SKM-1 treated with dmso at 0.1 percent for 144 hours (cell line): ENCODE measurements around the gene LPIN3.
A peak's percentile ranks its signal among the peaks of the same experiment; 100 is the strongest.

Experiments used
- DNase-seq: peaks from one replicate; lab custom pipeline; 2025; ENCODE audit not compliant: unreplicated experiment; lab: John Stamatoyannopoulos, UW

The LPIN3 gene

DNA sequence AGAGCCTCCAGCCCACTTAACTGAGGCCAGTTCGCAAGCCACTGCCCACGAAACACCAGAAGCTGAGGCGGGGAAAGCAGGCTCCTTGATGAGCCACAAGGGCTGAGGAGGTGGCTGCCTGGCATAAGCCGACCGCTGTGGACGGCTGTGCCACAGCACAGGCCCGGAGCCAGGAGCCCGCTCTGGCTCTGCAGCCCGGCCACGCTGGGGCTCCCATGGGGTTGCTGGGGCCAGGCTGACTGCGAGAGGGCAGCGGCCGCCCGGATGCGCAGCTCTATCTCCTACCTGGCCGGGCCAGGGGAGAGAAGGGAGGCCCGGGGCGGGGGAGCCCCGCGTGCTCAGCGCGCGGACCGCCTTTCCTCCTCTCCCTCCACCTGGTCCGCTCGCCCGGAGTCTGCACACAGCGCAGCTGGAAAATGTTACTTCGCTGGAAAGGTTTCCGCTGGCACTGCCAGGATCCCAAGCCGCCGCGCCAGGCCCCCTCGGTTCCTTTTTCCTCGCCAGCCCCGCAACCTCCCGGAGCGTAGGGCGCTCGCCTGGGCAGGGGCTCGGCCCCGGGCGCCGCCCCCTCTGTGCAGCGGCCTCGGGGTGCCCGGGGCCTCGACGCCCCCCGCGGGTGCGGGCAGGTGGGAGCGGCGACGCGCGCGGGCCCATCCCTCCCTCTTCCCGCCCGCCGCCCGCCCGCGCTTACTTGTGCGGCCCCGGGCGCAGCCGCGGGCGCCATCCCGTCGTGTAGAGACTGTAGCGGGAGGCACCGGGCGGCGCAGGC lies 25.3 kb downstream of the LPIN3 start:
- DNase-seq: no peak

DNA sequence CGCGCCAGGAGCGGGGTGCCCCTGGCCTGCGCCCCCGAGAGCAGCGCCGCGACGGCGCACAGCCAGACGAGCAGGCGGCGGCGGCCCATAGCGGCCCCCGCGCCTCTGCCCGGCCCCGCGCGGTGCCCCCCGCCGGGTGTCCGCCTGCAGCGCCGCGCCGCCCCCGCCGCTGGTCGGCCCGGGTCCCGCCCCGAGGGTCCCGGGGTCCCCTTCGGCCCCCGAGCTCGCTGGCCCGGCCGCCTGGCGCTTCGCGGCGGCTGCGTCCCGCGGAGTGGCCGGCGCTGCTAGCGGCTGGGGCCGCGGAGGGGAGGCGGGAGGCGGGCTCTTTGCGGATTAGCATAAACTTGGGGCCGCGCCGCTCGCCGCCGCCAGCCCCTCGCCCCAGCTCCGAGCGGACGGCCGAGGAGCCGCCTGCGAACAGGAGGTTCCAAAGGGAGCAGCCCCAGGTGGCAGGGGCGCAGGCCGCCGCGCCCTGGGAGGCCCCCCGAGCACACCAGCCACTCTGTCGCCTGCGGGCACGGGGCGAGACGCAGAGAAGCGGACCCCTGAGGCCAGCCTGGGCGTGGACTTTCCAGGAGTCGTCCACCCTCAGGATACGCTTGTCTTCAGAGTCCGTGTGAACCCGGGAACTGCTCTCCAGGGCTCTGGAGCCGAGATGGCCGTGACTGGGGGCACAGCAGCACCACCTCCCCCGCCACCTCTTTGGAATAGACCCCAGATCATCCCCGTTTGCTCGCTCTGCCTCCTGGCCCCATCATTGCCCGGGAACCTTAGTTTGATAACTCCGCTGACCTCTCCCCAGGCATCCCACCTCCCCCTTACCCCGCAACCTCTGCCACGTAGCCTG lies 26.1 kb downstream of the LPIN3 start, which contains the start of gene EMILIN3:
Gene EMILIN3, minus strand, starts transcription at position 273 of the 847 bp plus-strand sequence. Its CDS starts 184 bp downstream, at position 89.
- no peak for DNase-seq

DNA sequence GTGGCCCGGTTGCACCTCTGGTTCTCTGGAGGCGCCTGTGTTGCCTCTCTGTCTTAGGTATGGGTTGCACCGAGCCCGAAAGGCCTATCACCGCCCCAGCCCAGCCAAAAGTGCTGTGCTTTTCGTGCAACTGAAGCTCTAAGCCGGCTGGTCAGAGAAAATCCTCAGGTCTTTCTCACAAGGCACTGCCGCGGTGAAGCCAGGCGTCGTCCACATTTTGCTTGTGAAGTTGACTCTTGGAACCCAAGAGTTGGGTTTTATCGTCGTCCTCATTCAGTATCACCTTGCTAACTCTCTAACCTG lies 26.7 kb downstream of the LPIN3 start:
- no peak for DNase-seq

DNA sequence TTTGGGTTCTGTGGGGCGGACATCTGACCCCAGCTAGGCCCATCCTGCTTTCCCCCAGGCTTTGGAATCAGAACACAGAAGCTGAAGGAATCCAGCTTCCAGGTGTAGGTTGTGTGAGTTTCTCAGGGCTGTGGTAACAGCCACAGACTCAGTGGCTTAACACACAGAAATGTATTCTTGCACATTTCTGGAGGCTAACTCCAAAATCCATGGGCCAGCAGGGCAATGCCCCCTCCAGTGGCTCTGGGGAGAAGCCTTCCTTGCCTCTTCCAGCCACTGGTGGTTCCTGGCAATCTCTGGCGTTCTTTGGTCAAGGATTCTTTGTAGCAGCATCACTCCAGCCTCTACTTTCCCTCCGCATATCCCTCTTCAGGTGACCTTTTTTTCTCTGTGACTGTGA lies 27.3 kb downstream of the LPIN3 start:
- DNase-seq: no peak

DNA sequence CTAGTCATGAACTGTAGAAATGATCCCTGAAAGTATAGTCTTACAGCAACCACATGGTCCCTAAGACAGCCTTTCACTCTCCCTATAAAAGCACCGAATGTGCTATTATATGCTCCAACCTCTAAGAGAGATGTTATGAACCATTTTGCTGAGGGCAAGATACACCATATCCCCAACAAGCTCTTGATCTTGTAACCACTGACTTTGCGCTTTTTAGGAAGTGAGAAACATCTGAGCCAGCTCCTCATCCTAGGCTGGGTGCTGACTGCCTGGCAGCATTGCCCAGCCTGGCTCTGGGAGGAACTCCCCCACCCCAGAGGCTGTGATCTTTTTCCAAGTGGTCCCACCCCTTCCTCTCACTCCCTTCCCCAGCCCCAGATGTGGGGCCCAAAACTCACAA lies 29.1 kb downstream of the LPIN3 start:
- DNase-seq: no peak

DNA sequence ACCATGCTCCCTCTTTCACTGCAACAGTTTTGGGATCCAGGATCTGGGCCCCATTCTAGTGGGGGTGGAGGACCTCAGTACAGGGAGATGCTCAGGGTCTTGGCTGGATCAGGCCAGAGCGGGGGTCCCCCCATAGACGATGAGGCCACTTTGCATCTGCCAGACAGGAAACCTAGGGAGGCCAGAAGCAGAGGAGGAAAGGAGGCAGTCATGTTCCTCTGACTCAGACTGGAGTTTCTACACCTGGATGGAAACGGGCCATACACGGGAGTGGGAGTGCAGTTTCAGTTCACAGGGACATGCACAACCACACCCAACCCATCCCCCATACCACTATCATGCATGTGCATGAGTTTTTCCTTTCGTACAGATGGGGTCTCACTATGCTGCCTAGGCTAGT lies 29.6 kb downstream of the LPIN3 start:
- DNase-seq: no peak

DNA sequence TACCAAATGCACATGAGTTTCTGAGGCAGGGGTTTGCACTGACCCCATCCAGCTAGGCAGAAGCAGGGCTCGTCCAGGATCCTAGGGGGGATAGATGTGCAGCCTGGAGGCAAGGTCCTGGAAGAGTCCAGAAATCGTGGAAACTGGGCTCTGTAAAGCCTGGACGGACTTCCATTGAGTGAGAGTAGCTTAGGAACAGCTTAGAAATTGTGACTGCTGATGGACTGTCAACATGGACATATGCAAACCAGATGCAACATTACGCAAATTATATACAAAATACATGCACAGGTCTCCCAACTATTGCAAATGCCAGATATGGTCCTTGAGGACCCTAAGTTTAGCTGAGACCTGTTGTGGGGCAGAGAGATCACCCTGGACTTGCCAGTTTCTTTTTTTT lies 30.8 kb downstream of the LPIN3 start:
- DNase-seq: no peak

DNA sequence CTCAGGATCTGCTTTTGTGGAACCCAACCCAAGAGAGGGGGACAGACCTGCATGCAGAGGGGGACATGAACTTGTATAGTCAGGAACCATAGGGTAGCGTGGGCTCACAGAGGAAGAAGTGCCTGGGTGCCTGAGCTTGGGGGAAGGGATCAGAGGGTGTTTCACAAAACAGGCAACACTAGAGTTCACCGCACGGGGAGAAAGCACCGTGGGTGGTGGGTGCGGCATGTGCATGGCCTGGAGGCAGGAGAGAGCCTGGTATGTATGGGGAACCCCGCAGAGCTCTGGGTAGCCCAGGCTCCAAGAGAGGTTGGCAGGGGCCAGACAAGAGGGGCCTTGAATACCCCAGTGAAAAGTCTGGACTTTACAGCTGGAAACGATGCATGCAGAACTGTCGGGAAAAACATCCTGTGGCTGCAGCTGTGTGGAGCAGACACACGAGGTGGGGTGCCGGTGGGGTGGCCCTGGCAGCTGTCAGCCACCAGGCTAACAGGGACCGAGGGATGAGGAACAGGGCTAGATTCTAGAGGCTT lies 32.7 kb downstream of the LPIN3 start:
- DNase-seq: no peak

DNA sequence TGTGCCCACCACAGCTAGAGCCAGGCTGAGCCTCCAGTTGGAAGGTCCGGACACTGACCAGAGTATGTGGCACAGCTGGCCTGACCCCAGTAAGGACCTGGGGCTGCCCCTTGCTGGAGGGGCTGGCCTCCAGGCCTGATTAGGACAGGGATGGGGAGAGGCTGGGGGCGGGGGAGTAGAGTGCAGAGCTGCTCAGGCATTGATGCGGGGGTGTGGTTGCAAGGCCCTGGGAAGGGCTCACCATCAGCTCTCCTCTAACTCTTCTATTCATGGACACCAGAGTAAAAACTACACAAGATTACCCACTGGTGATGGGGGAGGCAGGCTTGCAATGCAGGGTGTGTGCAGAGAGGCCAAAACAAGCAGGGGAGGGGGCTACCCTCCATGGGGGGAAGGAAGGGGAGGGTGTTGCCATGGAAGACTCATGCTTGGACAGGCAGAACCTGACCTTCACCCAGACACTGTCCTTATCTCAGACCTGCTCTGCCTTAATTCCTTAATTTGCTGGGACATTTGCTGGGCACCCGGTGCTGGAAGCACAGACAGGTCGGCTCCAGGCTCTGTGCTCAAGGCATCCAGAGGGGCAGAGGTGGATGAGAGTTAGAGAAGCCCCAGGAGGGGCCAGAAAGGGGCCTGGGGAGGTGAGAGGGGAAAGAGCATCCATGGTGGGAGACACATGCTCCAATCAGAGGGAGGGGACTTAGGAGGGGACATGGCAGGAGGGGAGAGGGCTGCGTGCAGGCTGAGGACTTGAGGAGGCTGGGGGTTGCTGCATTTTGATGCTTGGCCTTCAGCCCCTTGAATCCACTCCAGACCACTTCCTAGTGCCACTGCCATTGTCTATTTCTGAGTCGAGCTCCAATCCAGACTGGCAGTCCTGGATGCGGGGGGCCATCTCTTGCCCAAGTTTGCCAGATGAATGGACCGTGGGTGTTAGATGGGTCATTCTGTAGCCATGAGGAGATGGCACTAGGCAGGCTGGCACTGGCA lies 33.6 kb downstream of the LPIN3 start:
- no peak for DNase-seq

DNA sequence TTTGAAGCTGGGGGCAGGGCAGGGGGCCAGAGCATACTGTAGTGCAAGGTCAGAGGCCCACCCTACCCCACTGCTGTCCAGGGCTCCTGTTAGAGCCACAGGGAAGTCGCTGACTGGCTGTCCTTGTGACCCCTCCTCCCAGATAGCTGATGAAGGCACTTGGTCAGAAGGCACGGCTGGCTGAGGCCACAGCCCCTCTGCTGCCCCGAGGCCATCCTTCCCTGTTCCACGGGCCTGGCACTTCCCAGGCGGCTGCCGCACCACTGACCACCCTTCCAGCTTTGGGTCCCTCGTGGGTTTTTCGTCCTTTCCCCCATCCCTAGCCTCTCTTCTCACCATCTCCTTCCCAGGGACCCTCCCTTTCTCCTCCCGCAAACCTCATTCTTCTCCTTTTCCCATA lies 35.2 kb downstream of the LPIN3 start:
- DNase-seq: no peak

DNA sequence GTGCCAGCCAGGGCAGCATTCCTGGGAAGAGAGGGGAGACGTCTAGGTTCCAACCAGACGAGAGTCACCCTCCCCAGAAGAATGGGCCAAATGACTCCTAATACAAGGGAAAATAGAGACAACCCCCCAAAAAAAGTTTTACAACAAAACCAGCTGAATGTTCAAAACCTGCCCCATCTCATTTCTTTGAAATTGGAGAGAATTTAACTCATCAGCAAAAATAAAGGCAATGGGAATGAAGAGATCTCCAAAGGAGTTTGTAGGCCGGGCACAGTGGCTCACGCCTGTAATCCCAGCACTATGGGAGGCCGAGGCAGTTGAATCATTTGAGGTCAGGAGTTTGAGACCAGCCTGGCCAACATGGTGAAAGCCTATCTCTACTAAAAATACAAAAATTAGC lies 35.7 kb downstream of the LPIN3 start:
- no peak for DNase-seq

DNA sequence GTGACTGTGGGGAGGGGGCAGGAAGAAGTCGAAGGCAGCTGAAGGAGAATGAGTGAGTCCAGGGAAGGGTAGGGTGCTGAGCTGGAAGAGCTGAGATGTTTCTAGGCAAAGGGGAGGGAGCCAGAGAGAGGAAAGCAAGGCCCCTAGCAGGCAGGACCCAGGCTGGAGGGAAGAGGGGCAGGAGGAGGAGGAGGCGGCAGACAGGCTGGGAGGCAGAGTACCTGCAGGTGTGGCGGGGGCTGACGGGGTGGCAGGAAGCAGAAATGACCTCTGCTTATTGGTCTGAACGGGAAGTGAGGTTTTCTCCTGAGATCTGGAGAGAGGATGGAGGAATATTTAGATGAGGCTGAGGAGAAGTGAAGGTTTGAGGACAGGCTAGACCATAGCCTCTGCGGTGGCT lies 36.7 kb downstream of the LPIN3 start:
- DNase-seq: no peak

DNA sequence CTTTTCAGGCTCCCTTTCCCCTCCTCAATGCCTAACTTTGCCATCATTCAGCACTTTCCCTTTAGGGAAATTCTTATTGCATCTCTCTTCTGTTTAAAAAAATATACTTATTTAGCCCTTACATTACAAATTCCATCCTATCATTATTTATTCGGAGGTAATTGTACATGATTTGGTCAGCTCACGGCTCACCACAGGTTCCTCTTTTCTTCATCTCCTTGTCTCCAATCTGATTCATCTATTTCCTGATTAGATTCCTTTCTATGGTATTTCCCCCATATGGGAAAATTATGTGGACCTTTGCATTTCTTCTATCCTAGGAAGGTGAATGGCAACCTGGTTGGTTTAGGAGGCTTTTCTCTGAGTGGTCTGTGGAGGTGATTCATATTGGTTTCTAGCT lies 38.9 kb downstream of the LPIN3 start:
- DNase-seq: peak; percentile 10

DNA sequence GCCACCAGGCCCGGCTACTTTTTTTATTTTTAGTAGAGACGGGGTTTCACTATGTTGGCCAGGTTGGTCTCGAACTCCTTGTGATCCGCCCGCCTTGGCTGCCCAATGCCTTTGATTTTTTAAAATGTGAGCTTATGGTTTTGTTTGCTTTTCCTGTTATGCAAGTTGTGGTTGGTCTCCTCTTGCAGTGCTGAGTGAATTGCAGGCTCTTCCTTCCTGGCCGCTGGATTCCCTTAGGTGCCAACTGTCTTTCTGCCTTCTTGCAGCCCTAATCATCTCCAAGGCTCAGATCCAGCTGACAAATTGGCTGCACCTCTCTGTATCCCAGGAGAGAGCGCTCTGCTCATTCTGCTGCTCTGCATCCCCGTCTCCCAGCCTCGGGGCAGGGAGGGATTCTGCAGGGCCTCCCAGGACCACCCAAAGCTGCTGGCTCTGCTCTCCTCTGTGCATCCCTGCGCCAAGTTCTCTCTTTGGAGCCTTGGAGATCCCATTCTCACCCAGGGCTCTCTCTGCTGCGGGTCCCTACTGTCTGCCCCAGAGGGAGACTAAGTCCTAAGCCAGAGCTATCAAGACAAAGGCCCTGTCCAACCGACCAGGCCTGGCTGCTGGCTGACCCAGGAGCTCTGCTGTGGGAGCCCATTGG lies 40.1 kb downstream of the LPIN3 start:
- DNase-seq: no peak

DNA sequence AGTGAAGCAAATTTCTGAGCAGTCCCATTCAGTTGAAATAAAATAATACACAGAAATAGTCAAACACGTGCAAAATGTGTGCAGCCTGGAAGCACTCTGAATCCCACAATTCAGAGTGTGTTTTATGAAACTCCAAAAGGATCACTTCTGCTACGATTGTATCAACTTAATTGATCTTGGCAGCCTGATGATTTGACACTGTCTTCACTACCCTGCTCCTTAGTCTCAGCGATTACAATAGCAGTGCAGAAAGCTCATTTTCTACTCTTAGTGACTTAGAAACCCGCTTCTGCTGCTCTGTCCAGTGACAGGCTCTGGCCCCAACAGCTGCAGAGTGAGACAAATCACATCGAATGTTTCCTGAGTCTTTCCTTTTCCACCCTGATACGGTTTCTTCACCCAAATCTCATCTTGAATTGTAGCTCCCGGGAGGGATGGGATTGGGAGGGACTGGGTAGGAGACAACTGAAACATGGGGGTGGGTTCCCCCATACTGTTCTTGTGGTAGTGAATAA lies 42.2 kb downstream of the LPIN3 start:
- DNase-seq: no peak

DNA sequence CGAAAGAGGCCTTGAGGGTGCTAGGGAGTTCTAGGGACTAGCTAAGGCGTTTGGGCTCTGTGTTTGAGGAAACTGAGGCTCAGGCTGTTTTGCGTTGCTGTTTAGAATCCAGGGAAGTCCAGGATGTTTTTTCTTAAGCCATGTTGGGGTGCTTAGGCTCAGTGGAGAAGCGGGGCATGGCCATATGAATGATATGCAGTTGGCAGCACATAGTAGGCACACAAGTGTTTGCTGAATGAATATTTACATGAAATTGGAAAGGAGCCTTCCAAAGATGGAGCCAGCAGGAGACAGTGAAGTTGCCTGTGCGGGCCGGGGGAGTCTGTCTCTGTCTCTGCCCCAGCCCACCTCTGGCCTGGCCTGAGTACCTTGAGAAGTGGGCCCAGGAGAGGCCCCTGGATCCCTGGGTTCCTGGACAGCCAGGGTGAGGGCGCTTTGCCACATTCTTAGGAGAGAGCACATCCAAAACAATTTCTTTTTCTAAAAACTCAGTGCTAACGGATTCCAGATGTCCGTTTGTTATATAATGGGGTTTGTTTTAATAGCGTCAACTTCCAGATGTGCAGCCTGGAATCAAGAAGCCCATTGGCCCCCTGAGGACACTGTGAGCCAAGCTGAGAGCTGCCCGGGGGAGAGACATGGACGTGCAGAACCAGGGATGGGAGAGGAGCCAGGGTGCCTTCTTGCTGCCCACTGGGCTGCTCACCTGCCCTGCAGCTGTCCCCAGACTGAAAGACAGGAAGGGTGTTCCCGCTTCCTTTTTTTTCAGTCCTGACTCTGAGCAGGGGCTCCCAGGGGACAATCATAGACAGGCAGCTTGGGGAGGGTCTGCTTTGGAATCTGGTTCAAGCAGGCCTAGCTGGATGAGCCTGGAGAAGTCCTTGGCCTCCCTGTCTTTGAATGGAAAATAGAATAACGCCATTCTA lies 46.1 kb downstream of the LPIN3 start:
- DNase-seq: no peak

DNA sequence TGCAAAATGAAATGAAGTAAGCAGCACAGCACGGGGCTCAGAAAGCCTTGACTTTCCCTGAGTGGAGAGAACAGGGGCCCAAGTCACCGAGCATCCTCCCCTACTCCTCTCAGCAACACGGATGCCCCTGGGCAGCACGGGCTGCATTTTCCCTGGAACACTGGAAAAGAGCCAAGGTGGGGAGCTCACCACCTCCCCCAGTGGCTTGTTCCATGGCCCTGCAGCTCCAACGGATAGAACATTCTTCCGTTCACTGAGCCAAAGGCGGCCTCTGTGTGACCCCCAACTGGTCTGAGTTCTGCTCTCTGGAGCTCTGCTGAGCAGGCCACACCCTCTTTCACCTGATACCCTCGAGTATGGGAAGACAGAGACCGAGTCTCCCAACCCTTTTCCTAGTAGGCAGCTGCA lies 46.8 kb downstream of the LPIN3 start:
- no peak for DNase-seq

DNA sequence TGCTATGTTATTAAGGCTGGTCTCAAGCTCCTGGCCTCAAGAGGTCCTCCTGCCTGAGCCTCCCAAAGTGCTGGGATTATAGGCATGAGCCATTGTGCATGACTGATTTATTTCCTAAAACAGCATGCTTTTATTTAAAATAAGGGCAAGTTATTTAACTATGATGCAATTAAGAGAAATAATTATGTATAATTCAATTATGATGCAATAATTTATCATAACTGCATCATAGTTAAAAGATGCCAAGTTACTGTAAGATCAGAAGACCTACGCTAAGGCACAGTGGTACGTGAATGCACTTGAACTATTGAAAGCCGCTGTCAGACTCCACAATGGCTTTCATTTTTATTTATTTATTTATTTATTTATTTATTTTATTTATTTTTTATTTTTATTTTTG lies 50.3 kb downstream of the LPIN3 start:
- no peak for DNase-seq

DNA sequence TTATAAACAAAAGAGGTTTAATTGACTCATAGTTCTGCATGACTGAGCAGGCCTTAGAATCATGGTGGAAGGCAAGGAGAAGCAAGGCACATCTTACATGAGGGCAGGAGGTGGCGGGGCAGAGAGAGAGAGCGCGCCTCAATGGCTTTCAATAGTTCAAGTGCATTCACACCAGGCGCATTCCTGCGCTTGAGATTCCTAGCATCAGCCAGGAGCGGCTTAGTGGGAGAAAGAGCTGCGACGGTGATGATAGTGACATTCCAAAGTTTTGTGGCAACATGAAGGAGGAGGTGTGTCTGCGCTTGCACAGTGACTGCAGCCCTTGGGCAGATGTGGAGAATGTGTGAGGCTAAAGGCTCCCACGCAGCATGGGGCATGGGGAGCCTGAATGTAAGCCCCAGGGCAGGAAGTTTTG lies 51.0 kb downstream of the LPIN3 start:
- no peak for DNase-seq
